ENCODE data around the gene ZIC2.

DNA sequence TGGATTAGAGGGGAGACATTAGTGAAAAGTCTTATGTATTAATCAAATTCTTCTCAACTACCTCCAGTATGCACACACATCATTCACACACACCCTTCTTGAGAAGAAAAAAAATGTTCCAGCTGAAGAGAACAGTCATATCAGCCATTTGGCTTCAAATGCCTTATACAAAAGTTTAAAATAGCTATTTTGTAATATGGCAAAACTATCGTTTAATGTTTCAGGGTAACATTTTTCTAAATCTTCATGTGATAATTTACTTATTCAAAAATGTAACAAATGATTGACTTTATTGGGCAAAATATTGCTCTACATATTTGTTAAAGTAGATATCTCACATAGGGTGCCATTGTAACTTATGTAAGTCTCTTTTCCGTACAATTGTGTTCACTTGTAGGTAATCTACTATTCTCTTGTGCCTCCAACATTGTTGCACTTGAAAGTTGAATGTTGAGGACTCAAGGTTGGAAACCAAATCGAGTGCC, 13.6 kb downstream of the ZIC2 start:
- no peak for TF ChIP-seq ZNF121 (tag by site-specific recombination; IDR thresholded peaks at IDR 0.05)
- TF ChIP-seq, protein P1, sequence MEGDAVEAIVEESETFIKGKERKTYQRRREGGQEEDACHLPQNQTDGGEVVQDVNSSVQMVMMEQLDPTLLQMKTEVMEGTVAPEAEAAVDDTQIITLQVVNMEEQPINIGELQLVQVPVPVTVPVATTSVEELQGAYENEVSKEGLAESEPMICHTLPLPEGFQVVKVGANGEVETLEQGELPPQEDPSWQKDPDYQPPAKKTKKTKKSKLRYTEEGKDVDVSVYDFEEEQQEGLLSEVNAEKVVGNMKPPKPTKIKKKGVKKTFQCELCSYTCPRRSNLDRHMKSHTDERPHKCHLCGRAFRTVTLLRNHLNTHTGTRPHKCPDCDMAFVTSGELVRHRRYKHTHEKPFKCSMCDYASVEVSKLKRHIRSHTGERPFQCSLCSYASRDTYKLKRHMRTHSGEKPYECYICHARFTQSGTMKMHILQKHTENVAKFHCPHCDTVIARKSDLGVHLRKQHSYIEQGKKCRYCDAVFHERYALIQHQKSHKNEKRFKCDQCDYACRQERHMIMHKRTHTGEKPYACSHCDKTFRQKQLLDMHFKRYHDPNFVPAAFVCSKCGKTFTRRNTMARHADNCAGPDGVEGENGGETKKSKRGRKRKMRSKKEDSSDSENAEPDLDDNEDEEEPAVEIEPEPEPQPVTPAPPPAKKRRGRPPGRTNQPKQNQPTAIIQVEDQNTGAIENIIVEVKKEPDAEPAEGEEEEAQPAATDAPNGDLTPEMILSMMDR (tag by site-specific recombination; IDR thresholded peaks at IDR 0.05): no peak
- TF ChIP-seq ZNF292 (tag by site-specific recombination; IDR thresholded peaks at IDR 0.05; ENCODE audit: borderline replicate concordance, low read depth): no peak
- TF ChIP-seq, protein P2, sequence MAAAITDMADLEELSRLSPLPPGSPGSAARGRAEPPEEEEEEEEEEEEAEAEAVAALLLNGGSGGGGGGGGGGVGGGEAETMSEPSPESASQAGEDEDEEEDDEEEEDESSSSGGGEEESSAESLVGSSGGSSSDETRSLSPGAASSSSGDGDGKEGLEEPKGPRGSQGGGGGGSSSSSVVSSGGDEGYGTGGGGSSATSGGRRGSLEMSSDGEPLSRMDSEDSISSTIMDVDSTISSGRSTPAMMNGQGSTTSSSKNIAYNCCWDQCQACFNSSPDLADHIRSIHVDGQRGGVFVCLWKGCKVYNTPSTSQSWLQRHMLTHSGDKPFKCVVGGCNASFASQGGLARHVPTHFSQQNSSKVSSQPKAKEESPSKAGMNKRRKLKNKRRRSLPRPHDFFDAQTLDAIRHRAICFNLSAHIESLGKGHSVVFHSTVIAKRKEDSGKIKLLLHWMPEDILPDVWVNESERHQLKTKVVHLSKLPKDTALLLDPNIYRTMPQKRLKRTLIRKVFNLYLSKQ (tag by site-specific recombination; IDR thresholded peaks at IDR 0.05; ENCODE audit: borderline replicate concordance): no peak
- TF ChIP-seq ZNF341 (tag by site-specific recombination; IDR thresholded peaks at IDR 0.05; ENCODE audit: low read depth): no peak
- TF ChIP-seq, protein P3, sequence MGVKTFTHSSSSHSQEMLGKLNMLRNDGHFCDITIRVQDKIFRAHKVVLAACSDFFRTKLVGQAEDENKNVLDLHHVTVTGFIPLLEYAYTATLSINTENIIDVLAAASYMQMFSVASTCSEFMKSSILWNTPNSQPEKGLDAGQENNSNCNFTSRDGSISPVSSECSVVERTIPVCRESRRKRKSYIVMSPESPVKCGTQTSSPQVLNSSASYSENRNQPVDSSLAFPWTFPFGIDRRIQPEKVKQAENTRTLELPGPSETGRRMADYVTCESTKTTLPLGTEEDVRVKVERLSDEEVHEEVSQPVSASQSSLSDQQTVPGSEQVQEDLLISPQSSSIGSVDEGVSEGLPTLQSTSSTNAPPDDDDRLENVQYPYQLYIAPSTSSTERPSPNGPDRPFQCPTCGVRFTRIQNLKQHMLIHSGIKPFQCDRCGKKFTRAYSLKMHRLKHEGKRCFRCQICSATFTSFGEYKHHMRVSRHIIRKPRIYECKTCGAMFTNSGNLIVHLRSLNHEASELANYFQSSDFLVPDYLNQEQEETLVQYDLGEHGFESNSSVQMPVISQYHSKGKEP (tag by site-specific recombination; IDR thresholded peaks at IDR 0.05): no peak
- no peak for TF ChIP-seq ZNF692 (tag by site-specific recombination; IDR thresholded peaks at IDR 0.05)
- no peak for TF ChIP-seq ELK4 (IDR thresholded peaks at IDR 0.05; ENCODE audit: borderline replicate concordance, low read depth, low read length)
- TF ChIP-seq ZNF558 (tag by site-specific recombination; IDR thresholded peaks at IDR 0.05): no peak
- no peak for TF ChIP-seq KLF16 (tag by site-specific recombination; IDR thresholded peaks at IDR 0.05)
- TF ChIP-seq, protein P4, sequence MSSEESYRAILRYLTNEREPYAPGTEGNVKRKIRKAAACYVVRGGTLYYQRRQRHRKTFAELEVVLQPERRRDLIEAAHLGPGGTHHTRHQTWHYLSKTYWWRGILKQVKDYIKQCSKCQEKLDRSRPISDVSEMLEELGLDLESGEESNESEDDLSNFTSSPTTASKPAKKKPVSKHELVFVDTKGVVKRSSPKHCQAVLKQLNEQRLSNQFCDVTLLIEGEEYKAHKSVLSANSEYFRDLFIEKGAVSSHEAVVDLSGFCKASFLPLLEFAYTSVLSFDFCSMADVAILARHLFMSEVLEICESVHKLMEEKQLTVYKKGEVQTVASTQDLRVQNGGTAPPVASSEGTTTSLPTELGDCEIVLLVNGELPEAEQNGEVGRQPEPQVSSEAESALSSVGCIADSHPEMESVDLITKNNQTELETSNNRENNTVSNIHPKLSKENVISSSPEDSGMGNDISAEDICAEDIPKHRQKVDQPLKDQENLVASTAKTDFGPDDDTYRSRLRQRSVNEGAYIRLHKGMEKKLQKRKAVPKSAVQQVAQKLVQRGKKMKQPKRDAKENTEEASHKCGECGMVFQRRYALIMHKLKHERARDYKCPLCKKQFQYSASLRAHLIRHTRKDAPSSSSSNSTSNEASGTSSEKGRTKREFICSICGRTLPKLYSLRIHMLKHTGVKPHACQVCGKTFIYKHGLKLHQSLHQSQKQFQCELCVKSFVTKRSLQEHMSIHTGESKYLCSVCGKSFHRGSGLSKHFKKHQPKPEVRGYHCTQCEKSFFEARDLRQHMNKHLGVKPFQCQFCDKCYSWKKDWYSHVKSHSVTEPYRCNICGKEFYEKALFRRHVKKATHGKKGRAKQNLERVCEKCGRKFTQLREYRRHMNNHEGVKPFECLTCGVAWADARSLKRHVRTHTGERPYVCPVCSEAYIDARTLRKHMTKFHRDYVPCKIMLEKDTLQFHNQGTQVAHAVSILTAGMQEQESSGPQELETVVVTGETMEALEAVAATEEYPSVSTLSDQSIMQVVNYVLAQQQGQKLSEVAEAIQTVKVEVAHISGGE (tag by site-specific recombination; conservative IDR thresholded peaks at IDR 0.05; ENCODE audit: low read depth): no peak
- no peak for TF ChIP-seq PRDM6 (tag by site-specific recombination; IDR thresholded peaks at IDR 0.05)
- no peak for TF ChIP-seq ZNF501 (tag by site-specific recombination; IDR thresholded peaks at IDR 0.05)
- TF ChIP-seq YY1 (tag by site-specific recombination; IDR thresholded peaks at IDR 0.05): no peak
